Measurements from ENCODE around the gene LOX. TPM values are rescaled to one million over a fixed set of nuclear protein-coding genes. Genes with fewer than 3 reads are reported as not detected.

The LOX gene
- total RNA-seq, 1 donor from 2014 or later, result 26.8 TPM

DNA sequence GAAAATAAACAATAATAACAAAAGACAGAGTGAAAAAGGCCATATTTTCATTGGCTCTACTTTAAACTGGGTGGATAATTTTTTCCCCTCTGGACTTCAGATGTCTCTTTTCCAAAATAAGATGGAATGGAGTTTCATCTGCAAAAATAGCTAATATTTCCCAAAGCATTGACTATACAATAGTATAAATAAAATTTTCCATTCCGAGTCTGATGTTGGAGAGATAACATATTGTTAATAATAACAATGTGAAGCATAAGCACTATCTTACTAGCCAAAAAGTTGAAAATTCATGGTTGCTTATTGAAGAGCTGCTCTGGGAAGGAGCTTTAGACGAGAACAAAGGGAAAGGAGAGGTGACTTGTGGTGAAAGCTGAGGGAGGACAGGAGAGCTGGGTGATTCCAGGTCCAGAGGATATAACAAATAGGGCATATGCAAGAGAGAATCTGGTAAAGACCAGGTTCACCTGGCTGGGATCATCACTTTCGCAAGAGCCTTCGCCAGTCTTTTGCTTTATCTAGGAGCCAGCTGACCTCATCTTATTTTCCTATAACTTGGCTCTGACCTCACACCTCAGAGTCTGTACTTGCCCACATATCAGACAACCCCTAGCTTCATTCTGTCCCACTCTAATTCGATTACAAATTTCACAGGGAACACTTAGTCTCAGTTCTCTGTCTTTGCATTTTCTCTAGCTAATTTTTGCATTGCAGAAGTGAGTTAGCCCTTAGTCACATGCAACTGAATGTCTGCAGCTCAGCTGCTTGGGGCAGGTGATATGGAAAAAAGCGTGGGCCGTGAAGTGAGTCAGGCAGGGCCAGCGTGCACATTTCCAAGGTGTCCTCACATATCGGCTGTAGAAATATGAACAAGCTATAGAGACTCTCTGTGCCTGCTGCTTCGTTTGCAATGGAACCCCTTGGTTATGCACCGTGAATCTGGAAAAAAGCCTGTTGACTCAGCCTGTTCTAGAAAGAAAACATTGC is 43.7 kb upstream of the LOX start:
- Histone ChIP-seq H3K27ac (no peak overlapping the region), H3K9me3 (no peaks in the 10 kb centered on the region), H3K4me1 (no peaks in the 10 kb centered on the region), H3K36me3 (no peaks in the 10 kb centered on the region), H3K27me3 (no peaks in the 10 kb centered on the region), H3K4me3 (no peak overlapping the region)
- TF ChIP-seq, protein P1, sequence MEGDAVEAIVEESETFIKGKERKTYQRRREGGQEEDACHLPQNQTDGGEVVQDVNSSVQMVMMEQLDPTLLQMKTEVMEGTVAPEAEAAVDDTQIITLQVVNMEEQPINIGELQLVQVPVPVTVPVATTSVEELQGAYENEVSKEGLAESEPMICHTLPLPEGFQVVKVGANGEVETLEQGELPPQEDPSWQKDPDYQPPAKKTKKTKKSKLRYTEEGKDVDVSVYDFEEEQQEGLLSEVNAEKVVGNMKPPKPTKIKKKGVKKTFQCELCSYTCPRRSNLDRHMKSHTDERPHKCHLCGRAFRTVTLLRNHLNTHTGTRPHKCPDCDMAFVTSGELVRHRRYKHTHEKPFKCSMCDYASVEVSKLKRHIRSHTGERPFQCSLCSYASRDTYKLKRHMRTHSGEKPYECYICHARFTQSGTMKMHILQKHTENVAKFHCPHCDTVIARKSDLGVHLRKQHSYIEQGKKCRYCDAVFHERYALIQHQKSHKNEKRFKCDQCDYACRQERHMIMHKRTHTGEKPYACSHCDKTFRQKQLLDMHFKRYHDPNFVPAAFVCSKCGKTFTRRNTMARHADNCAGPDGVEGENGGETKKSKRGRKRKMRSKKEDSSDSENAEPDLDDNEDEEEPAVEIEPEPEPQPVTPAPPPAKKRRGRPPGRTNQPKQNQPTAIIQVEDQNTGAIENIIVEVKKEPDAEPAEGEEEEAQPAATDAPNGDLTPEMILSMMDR (IDR thresholded peaks at IDR 0.05), result no peak
- no peak for ATAC-seq
- no peak for DNase-seq
- intact Hi-C loops (cut with DNase I), result no loop called here

DNA sequence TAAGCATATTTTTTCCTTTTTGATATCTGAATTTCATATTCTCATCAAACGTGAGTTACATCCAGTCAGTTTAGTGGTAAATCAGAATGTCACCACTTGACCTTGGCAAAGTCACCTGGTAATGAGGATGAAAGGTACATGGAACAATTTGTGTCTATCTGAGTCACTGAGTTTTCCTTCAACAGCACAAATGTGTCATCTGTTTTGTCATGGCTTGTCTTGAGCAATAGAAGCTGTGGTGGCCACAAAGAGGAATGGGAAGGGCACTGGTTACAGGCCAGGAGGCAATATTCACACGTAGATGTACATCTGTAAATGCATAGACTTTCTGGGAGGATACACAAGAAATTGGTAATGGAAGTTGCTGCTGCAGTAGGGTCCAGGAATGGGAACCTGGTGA is 42.9 kb upstream of the LOX start:
- no peak overlapping the region for H3K27ac ChIP-seq
- H3K9me3 ChIP-seq, result no peaks in the 10 kb centered on the region
- intact Hi-C loops (cut with DNase I), result no loop called here
- no peaks in the 10 kb centered on the region for H3K27me3 ChIP-seq
- TF ChIP-seq, protein P1 (IDR thresholded peaks at IDR 0.05), result no peak
- DNase-seq, result no peak
- no peak for ATAC-seq
- H3K4me1 ChIP-seq, result no peaks in the 10 kb centered on the region
- H3K36me3 ChIP-seq, result no peaks in the 10 kb centered on the region
- H3K4me3 ChIP-seq, result no peak overlapping the region

DNA sequence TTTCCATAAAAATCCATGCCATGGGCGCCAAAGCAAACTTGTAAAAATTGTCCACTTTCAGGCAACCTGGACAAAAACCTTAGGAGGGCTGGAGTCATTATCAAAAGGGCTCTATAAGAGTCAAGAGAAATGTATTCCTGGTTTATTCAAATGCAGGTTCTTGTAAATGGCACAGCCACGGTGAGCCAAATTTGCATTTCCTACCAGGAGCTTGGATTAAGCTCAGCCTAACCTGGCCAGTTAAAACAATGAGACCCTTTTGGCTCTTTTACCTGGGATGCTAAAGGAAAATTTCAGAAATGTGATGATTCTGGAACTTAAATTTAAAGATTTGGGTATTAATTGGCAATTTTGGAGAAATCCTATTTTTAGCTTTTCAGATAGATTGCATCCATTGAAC is 42.4 kb upstream of the LOX start:
- intact Hi-C loops (cut with DNase I), result no loop called here
- Histone ChIP-seq H3K27ac (no peak overlapping the region), H3K4me3 (no peak overlapping the region), H3K36me3 (no peaks in the 10 kb centered on the region), H3K4me1 (no peaks in the 10 kb centered on the region), H3K9me3 (no peaks in the 10 kb centered on the region), H3K27me3 (no peaks in the 10 kb centered on the region)
- ATAC-seq (no peak), DNase-seq (no peak)
- TF ChIP-seq, protein P1 (IDR thresholded peaks at IDR 0.05), result no peak

- intact Hi-C loops (cut with DNase I), result no loop called here
- H3K27ac ChIP-seq, result no peak overlapping the region
- ATAC-seq, result no peak
- no peak overlapping the region for H3K4me3 ChIP-seq
- no peaks in the 10 kb centered on the region for H3K9me3 ChIP-seq
- no peaks in the 10 kb centered on the region for H3K36me3 ChIP-seq
- H3K27me3 ChIP-seq, result no peaks in the 10 kb centered on the region
- no peaks in the 10 kb centered on the region for H3K4me1 ChIP-seq
- DNase-seq, result no peak
- TF ChIP-seq, protein P1 (IDR thresholded peaks at IDR 0.05), result no peak
Measured at GRCh38 chr5:122119205-122119604, 41.1 kb upstream of the LOX start.

GRCh38 chr5:122118356-122118948 is 40.4 kb upstream of the LOX start:
- TF ChIP-seq, protein P1 (IDR thresholded peaks at IDR 0.05), result no peak
- Histone ChIP-seq H3K36me3 (no peaks in the 10 kb centered on the region), H3K9me3 (no peaks in the 10 kb centered on the region), H3K4me1 (no peaks in the 10 kb centered on the region), H3K27ac (no peak overlapping the region), H3K4me3 (no peak overlapping the region), H3K27me3 (no peaks in the 10 kb centered on the region)
- intact Hi-C loops (cut with DNase I), result no loop called here
- no peak for ATAC-seq
- no peak for DNase-seq
